ENCODE measurements around the gene WDR43. TPM values are rescaled to one million over a fixed set of nuclear protein-coding genes. Genes with fewer than 3 reads are reported as not detected.

The WDR43 gene
- total and polyA plus RNA-seq, 9 of the 15 experiments (the other 6 are each of a cell fraction or from before 2014, with no cell fraction given) = 34.6 to 197 (median 105) TPM

- TF ChIP-seq BDP1 (IDR thresholded peaks at IDR 0.05; ENCODE audit: insufficient read depth, insufficient read length) (no peak), BRCA1 (IDR thresholded peaks at IDR 0.05) (no peak), BRCA1 (CRISPR knock-in tag; IDR thresholded peaks at IDR 0.05) (no peak), BRF1 (IDR thresholded peaks at IDR 0.05; ENCODE audit: borderline replicate concordance, extremely low read depth, insufficient read length) (no peak), FOSL1 (tag; conservative IDR thresholded peaks at IDR 0.05) (peak; percentile 49; the same call in 1 of the 2 replicates), ERF (CRISPR knock-in tag; IDR thresholded peaks at IDR 0.05) (no peak), HSF4 (CRISPR knock-in tag; IDR thresholded peaks at IDR 0.05; ENCODE audit: borderline replicate concordance) (no peak), CCNT2 (IDR thresholded peaks at IDR 0.05; ENCODE audit: borderline replicate concordance, extremely low read depth, insufficient read length, low read depth, low read length) (peak; percentile 70), SMAD2 (IDR thresholded peaks at IDR 0.05; ENCODE audit: low read depth, low read length) (no peak), POU5F1 (IDR thresholded peaks at IDR 0.05; ENCODE audit: borderline replicate concordance, low read depth, low read length, partially characterized antibody) (no peak), TAF9B (IDR thresholded peaks at IDR 0.05; ENCODE audit: partially characterized antibody) (peak; percentile 78), MTF1 (CRISPR knock-in tag; IDR thresholded peaks at IDR 0.05; ENCODE audit: borderline replicate concordance) (no peak), SNAPC5 (CRISPR knock-in tag; IDR thresholded peaks at IDR 0.05) (no peak), IRF1 (CRISPR knock-in tag; IDR thresholded peaks at IDR 0.05; ENCODE audit: borderline replicate concordance) (no peak), ZNF318 (IDR thresholded peaks at IDR 0.05; ENCODE audit: borderline replicate concordance in 1 of 2, low read depth in 1 of 2) (no peak), ZNF174 (CRISPR knock-in tag; IDR thresholded peaks at IDR 0.05) (no peak), ZNF41 (CRISPR knock-in tag; conservative IDR thresholded peaks at IDR 0.05) (no peak), RFX1 (IDR thresholded peaks at IDR 0.05) (no peak), MTA2 (IDR thresholded peaks at IDR 0.05; ENCODE audit: low read depth) (no peak)
Measured at GRCh38 chr2:28870146-28870891, 24.1 kb upstream of the WDR43 start, which contains the start of gene TRMT61B (continued).
